ENCODE results near the gene TIMP2. TPM values are rescaled to one million over a fixed set of nuclear protein-coding genes. Genes with fewer than 3 reads are reported as not detected.

The TIMP2 gene
- polyA plus RNA-seq, 2 of the 4 experiments (the other 2 are of a cell fraction) = 68.1 to 166 TPM

DNA sequence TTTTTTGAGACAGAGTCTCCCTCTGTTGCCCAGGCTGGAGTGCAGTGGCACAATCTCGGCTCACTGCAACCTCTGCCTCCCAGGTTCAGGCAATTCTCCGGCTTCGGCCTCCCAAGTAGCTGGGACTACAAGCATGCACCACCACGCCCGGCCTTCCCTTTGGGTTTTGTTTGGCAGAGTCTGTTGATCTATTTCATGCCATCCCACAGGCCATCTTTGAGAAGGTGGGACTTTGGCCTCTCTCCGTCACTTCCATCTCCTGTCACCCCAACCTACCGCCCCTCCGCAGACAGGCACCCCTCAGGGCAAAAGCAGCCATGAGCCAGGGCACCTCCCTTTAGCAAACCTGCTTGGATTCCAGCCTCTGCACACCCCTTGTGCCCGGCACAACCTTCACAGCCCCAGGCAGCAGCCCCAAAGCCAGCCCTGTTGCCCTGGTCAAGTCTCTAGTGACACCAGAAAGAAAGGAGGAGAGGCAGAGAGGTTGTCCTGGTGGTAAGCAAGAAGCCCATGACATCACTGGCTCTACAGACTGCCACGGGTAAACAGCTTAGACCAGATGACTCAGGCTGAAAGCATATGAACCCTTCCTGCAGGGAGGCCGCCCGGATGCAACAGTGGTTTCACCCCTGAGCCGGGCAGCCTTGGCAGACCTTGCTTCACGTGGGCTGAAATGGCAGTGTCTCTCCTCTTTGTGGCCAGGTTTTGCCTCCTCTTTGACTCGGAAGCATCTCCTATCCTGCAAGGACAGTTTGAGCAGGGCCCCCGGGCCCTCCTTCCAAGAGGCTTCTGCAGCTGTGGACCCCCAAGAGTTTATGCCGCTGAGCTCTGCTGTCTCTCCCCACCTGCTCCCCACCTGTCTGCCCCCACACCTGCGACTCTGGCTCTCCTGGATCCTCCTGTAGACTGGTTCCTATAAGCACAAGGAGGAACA, 8.1 kb upstream of the TIMP2 start (continued):
- TF ChIP-seq ZFP36 (IDR thresholded peaks at IDR 0.05; ENCODE audit: borderline replicate concordance, partially characterized antibody) (peak; percentile 96), BHLHE40 (IDR thresholded peaks at IDR 0.05; ENCODE audit: low read depth, low read length) (no peak)

DNA sequence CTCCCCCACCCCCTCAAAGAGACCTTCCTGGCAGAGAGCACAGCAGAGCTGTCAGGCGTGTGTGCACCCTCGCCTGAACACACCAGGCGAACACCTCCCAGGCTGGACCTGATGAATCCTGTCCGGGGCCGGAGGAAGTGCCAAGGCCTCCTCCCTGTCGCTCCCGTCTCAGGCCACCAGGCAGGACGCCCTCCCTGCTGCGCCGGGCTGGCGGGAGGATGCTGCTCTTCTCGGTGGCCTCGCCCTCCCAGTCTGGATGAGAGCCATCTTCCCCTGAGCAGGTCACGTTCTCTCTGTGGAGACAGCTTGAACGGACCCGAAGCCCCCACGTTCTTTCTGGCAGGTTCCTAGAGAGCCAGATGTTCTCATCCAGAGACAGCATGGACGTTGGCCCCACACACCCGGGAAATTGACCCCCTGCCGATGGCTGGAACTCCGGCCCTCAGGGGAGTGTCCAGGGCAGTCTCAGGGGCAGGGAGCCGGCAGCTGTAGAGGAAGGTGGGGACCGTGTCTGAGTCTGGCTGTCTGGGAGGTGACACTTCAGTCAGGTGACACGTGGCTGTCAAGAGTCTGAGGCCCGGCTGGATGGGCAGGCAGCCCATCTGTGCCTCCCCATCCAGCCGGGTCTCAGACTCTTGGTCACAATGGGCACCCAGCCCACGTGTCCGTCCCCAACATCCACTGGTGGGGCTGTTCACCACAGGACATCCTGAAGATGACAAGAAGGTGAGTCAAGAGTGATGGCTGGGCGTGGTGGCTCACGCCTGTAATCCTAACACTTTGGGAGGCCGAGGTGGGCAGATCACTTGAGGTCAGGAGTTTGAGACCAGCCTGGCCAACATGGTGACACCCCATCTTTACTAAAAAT, 5.0 kb upstream of the TIMP2 start:
- H3K4me1 ChIP-seq = peaks cover 46% of the 10 kb centered on the region
- no peak overlapping the region for H3K4me2 ChIP-seq
- WGBS (ENCODE audit: missing lambda C conversion rate) = 77% methylated on average over 29 of the region's 31 CpGs
- DNase-seq (ENCODE audit: low read depth in 1 of 2, low spot score in 1 of 2) (no peak), FAIRE-seq (no peak), ATAC-seq (no peak)
- TF ChIP-seq EP300 (IDR thresholded peaks at IDR 0.05) (no peak), POLR2A (IDR thresholded peaks at IDR 0.05; ENCODE audit: low read length) (no peak), TP53 (CRISPR knock-in tag; IDR thresholded peaks at IDR 0.05) (no peak), KDM1A (IDR thresholded peaks at IDR 0.05; ENCODE audit: low read depth) (no peak), RFX5 (IDR thresholded peaks at IDR 0.05) (no peak), CHD2 (IDR thresholded peaks at IDR 0.05; ENCODE audit: low read length, partially characterized antibody) (no peak), CBX8 (IDR thresholded peaks at IDR 0.05) (no peak)
- ChIA-PET POLR2A (no interaction called here), CTCF (interaction anchor here (0.6 to 1.1 kb wide), 4 partner anchors 10 to 723 kb away, joined by 3 to 4 read pairs (median 3); no protein-coding TSS in a partner anchor)
- no peaks in the 10 kb centered on the region for H3K9me3 ChIP-seq
- peak overlapping the region; percentile 0 to 91; a peak in 4 of 6 replicates for H3K27ac ChIP-seq
- no peak overlapping the region for H3K4me3 ChIP-seq

DNA sequence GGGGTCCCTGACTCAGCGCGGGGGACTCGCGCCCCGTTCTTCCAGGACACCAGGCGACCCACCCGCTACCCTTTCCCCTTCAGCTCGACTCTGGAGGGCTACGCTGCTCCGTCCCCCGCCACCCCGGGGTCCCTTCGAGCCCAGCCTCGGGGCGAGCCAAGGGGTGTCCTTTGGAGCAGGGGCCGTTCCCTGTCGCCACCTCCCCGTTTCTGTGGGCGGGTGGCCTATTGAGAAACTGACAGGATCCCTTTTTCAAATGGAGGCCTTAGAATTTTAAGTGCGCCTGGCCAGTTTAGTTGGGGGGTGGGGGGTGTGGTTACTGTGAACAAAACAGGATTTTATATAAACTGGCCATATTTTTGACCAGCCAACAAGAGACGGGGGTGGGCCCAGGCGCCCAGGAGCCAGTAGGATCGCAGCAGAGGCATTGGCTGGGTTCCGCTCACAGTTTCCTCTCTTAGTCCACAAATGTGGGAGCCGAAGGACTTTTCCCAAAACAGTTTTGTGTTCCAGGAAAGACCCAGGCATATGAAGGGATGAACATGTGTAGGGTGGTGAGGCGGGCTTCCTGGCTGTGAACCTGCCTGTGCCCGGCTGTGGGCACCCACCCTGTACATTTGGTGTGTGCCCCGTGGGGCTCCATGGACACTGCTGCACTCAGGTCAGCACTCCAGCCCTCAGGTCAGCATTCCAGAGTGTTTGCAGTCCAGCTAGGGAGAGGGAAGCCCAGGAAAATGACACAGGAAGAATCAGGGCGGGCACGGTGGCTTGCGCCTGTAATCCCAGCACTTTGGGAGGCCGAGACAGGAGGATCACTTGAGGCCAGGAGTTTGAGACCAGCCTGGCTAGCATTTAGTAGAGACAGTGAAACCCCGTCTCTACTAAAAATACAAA, 722 bp upstream of the TIMP2 start:
- Histone ChIP-seq H3K27ac (peak overlapping the region; percentile 97 to 99), H3K4me2 (peak overlapping the region; percentile 99), H3K9me3 (no peaks in the 10 kb centered on the region), H3K4me3 (peak overlapping the region; percentile 86), H3K4me1 (peaks cover 45% of the 10 kb centered on the region)
- DNase-seq (ENCODE audit: low read depth in 1 of 2, low spot score in 1 of 2) = peak in 1 of 2 experiments; percentile 72
- WGBS (ENCODE audit: missing lambda C conversion rate) = 35% methylated on average over 29 of the region's 33 CpGs
- ATAC-seq = peak; percentile 38 to 71
- peak; percentile 32 for FAIRE-seq
- ChIA-PET CTCF (interaction anchor here (2.0 kb wide), 1 partner anchor 60 kb away, joined by 9 read pairs; no protein-coding TSS in a partner anchor), POLR2A (interaction anchor here (3.3 kb wide), 1 partner anchor 8 kb away, joined by 20 read pairs; no protein-coding TSS in a partner anchor)
- TF ChIP-seq RAD21 (conservative IDR thresholded peaks at IDR 0.05 in 1 of 2, IDR thresholded peaks at IDR 0.05 in 1 of 2) = no peak
- TF ChIP-seq, protein P1, sequence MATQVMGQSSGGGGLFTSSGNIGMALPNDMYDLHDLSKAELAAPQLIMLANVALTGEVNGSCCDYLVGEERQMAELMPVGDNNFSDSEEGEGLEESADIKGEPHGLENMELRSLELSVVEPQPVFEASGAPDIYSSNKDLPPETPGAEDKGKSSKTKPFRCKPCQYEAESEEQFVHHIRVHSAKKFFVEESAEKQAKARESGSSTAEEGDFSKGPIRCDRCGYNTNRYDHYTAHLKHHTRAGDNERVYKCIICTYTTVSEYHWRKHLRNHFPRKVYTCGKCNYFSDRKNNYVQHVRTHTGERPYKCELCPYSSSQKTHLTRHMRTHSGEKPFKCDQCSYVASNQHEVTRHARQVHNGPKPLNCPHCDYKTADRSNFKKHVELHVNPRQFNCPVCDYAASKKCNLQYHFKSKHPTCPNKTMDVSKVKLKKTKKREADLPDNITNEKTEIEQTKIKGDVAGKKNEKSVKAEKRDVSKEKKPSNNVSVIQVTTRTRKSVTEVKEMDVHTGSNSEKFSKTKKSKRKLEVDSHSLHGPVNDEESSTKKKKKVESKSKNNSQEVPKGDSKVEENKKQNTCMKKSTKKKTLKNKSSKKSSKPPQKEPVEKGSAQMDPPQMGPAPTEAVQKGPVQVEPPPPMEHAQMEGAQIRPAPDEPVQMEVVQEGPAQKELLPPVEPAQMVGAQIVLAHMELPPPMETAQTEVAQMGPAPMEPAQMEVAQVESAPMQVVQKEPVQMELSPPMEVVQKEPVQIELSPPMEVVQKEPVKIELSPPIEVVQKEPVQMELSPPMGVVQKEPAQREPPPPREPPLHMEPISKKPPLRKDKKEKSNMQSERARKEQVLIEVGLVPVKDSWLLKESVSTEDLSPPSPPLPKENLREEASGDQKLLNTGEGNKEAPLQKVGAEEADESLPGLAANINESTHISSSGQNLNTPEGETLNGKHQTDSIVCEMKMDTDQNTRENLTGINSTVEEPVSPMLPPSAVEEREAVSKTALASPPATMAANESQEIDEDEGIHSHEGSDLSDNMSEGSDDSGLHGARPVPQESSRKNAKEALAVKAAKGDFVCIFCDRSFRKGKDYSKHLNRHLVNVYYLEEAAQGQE (IDR thresholded peaks at IDR 0.05) = no peak
- 0 out of 4 replicates have a peak, but pooled peaks of 1 of the 2 experiments have one; percentile 15 for TF ChIP-seq CEBPB (IDR thresholded peaks at IDR 0.05)
- TF ChIP-seq POLR2AphosphoS2 (conservative IDR thresholded peaks at IDR 0.05; ENCODE audit: low read length) = no peak
- no peak for TF ChIP-seq TFCP2L1 (CRISPR knock-in tag; IDR thresholded peaks at IDR 0.05)
- no peak for TF ChIP-seq MYC (IDR thresholded peaks at IDR 0.05; ENCODE audit: borderline replicate concordance, low read length)
- TF ChIP-seq, protein P2, sequence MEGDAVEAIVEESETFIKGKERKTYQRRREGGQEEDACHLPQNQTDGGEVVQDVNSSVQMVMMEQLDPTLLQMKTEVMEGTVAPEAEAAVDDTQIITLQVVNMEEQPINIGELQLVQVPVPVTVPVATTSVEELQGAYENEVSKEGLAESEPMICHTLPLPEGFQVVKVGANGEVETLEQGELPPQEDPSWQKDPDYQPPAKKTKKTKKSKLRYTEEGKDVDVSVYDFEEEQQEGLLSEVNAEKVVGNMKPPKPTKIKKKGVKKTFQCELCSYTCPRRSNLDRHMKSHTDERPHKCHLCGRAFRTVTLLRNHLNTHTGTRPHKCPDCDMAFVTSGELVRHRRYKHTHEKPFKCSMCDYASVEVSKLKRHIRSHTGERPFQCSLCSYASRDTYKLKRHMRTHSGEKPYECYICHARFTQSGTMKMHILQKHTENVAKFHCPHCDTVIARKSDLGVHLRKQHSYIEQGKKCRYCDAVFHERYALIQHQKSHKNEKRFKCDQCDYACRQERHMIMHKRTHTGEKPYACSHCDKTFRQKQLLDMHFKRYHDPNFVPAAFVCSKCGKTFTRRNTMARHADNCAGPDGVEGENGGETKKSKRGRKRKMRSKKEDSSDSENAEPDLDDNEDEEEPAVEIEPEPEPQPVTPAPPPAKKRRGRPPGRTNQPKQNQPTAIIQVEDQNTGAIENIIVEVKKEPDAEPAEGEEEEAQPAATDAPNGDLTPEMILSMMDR (IDR thresholded peaks at IDR 0.05) = no peak
- no peak for TF ChIP-seq ESRRA (IDR thresholded peaks at IDR 0.05; ENCODE audit: borderline replicate concordance, low read length)
- TF ChIP-seq, protein P3, sequence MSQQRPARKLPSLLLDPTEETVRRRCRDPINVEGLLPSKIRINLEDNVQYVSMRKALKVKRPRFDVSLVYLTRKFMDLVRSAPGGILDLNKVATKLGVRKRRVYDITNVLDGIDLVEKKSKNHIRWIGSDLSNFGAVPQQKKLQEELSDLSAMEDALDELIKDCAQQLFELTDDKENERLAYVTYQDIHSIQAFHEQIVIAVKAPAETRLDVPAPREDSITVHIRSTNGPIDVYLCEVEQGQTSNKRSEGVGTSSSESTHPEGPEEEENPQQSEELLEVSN (IDR thresholded peaks at IDR 0.05; ENCODE audit: borderline replicate concordance, low read depth) = 0 out of 2 replicates have a peak, but pooled peaks have one; percentile 36
- no peak for TF ChIP-seq MAFK (IDR thresholded peaks at IDR 0.05; ENCODE audit: partially characterized antibody)
- TF ChIP-seq HOXA7 (CRISPR knock-in tag; IDR thresholded peaks at IDR 0.05) = no peak
- TF ChIP-seq HEYL (CRISPR knock-in tag; IDR thresholded peaks at IDR 0.05) = no peak
- no peak for TF ChIP-seq RCOR1 (IDR thresholded peaks at IDR 0.05; ENCODE audit: low read depth, low read length)
- no peak for TF ChIP-seq GATA3 (IDR thresholded peaks at IDR 0.05; ENCODE audit: borderline replicate concordance)
- TF ChIP-seq FOSL2 (IDR thresholded peaks at IDR 0.05) = no peak
- no peak for TF ChIP-seq FOSL2 (CRISPR knock-in tag; IDR thresholded peaks at IDR 0.05)
- TF ChIP-seq PHF8 (IDR thresholded peaks at IDR 0.05; ENCODE audit: borderline replicate concordance, low read depth) = peak; percentile 44; the same call in 1 of the 2 replicates
